ENCODE measurements around the gene FOXK1. TPM values are rescaled to one million over a fixed set of nuclear protein-coding genes. Genes with fewer than 3 reads are reported as not detected.
"Not testable (repeated sequence)": the region's sequence is repeated elsewhere in the genome, so short reads cannot be mapped to it uniquely, and the experiment has no call there.

FOXK1 gene
- total RNA-seq, 2 donors from 2014 or later = 36.9 to 43.4 TPM

- 95 to 100% methylated on average over 1 to 3 of the region's 3 CpGs for WGBS, 2 experiments (ENCODE audit: insufficient coverage in 1 of 2, insufficient read length in 1 of 2)
- Histone ChIP-seq H3K4me1 (ENCODE audit: control insufficient read depth, insufficient read depth, low read length) (no peaks in the 10 kb centered on the region), H3K36me3 (ENCODE audit: control insufficient read depth, insufficient read depth, low read length) (no peaks in the 10 kb centered on the region), H3K27ac (ENCODE audit: low read depth, low read length) (no peak overlapping the region), H3K9me3 (ENCODE audit: control insufficient read depth, low read length) (no peaks in the 10 kb centered on the region), H3K4me3 (ENCODE audit: low read length) (no peak overlapping the region), H3K9ac (ENCODE audit: extremely low read depth, low read length, poor library complexity, severe bottlenecking) (no peak overlapping the region), H3K27me3 (ENCODE audit: control insufficient read depth, insufficient read depth, low read length, poor library complexity, severe bottlenecking) (peaks cover 8% of the 10 kb centered on the region)
- Mint-ChIP-seq H3K4me1 (no peaks in the 10 kb centered on the region), H3K9me3 (peaks cover 18% of the 10 kb centered on the region), H3K36me3 (ENCODE audit: low read depth) (no peaks in the 10 kb centered on the region), H3K4me3 (no peak overlapping the region), H3K27me3 (ENCODE audit: insufficient read depth) (peaks cover 26% of the 10 kb centered on the region), H3K27ac (no peak overlapping the region)
- TF ChIP-seq CTCF (conservative IDR thresholded peaks at IDR 0.05) = no peak
- DNase-seq = no peak
Observed at GRCh38 chr7:4668510-4668847, 13.6 kb upstream of the FOXK1 start.

GRCh38 chr7:4670791-4671190, 11.3 kb upstream of the FOXK1 start:
- H3K36me3 Mint-ChIP-seq (ENCODE audit: low read depth) = no peaks in the 10 kb centered on the region
- no peaks in the 10 kb centered on the region for H3K36me3 ChIP-seq (ENCODE audit: control insufficient read depth, insufficient read depth, low read length)
- no peak for DNase-seq
- no peak overlapping the region for H3K4me3 Mint-ChIP-seq
- H3K4me3 ChIP-seq (ENCODE audit: low read length) = no peak overlapping the region
- H3K27ac ChIP-seq (ENCODE audit: low read depth, low read length) = no peak overlapping the region
- H3K9ac ChIP-seq (ENCODE audit: extremely low read depth, low read length, poor library complexity, severe bottlenecking) = no peak overlapping the region
- H3K4me1 Mint-ChIP-seq = no peaks in the 10 kb centered on the region
- WGBS, 2 experiments (ENCODE audit: insufficient coverage in 1 of 2, insufficient read length in 1 of 2) = 84 to 87% methylated on average over 3 to 4 of the region's 4 CpGs
- H3K9me3 ChIP-seq (ENCODE audit: control insufficient read depth, low read length) = peaks cover 6% of the 10 kb centered on the region
- no peak overlapping the region for H3K27ac Mint-ChIP-seq
- H3K4me1 ChIP-seq (ENCODE audit: control insufficient read depth, insufficient read depth, low read length) = no peaks in the 10 kb centered on the region
- peaks cover 8% of the 10 kb centered on the region for H3K27me3 ChIP-seq (ENCODE audit: control insufficient read depth, insufficient read depth, low read length, poor library complexity, severe bottlenecking)
- peaks cover 28% of the 10 kb centered on the region for H3K9me3 Mint-ChIP-seq
- no peak for TF ChIP-seq CTCF (conservative IDR thresholded peaks at IDR 0.05)
- H3K27me3 Mint-ChIP-seq (ENCODE audit: insufficient read depth) = peaks cover 29% of the 10 kb centered on the region

- Histone ChIP-seq H3K9ac (ENCODE audit: extremely low read depth, low read length, poor library complexity, severe bottlenecking) (no peak overlapping the region), H3K4me1 (ENCODE audit: control insufficient read depth, insufficient read depth, low read length) (no peaks in the 10 kb centered on the region), H3K4me3 (ENCODE audit: low read length) (no peak overlapping the region), H3K9me3 (ENCODE audit: control insufficient read depth, low read length) (peaks cover 6% of the 10 kb centered on the region), H3K27me3 (ENCODE audit: control insufficient read depth, insufficient read depth, low read length, poor library complexity, severe bottlenecking) (peaks cover 10% of the 10 kb centered on the region), H3K36me3 (ENCODE audit: control insufficient read depth, insufficient read depth, low read length) (no peaks in the 10 kb centered on the region), H3K27ac (ENCODE audit: low read depth, low read length) (no peak overlapping the region)
- no peak overlapping the region for H3K4me3 Mint-ChIP-seq
- WGBS, 2 experiments (ENCODE audit: insufficient coverage in 1 of 2, insufficient read length in 1 of 2) = 93% methylated on average over 5 to 8 of the region's 8 CpGs
- no peak for TF ChIP-seq CTCF (conservative IDR thresholded peaks at IDR 0.05)
- DNase-seq = no peak
- peaks cover 64% of the 10 kb centered on the region for H3K27me3 Mint-ChIP-seq (ENCODE audit: insufficient read depth)
- H3K27ac Mint-ChIP-seq = no peak overlapping the region
- no peaks in the 10 kb centered on the region for H3K36me3 Mint-ChIP-seq (ENCODE audit: low read depth)
- H3K4me1 Mint-ChIP-seq = no peaks in the 10 kb centered on the region
- H3K9me3 Mint-ChIP-seq = peaks cover 24% of the 10 kb centered on the region
Observed at GRCh38 chr7:4675771-4676367, 6.2 kb upstream of the FOXK1 start.

- H3K36me3 ChIP-seq (ENCODE audit: control insufficient read depth, insufficient read depth, low read length); DNase-seq; H3K4me1 Mint-ChIP-seq; H3K27me3 ChIP-seq (ENCODE audit: control insufficient read depth, insufficient read depth, low read length, poor library complexity, severe bottlenecking); H3K27ac ChIP-seq (ENCODE audit: low read depth, low read length); H3K9ac ChIP-seq (ENCODE audit: extremely low read depth, low read length, poor library complexity, severe bottlenecking); H3K4me3 ChIP-seq (ENCODE audit: low read length); H3K4me3 Mint-ChIP-seq; H3K9me3 ChIP-seq (ENCODE audit: control insufficient read depth, low read length); H3K27ac Mint-ChIP-seq; H3K36me3 Mint-ChIP-seq (ENCODE audit: low read depth); H3K4me1 ChIP-seq (ENCODE audit: control insufficient read depth, insufficient read depth, low read length): not testable (repeated sequence)
- WGBS, 2 experiments (ENCODE audit: insufficient coverage in 1 of 2, insufficient read length in 1 of 2) = 93 to 98% methylated on average over 9 to 11 of the region's 11 CpGs
- Mint-ChIP-seq H3K27me3 (ENCODE audit: insufficient read depth) (peaks cover 59% of the 10 kb centered on the region), H3K9me3 (peaks cover 22% of the 10 kb centered on the region)
Observed at GRCh38 chr7:4677518-4677917, 4.6 kb upstream of the FOXK1 start.

Data from endodermal cell (in vitro differentiated cells).